Amygdala (tissue), 56 donors: ENCODE results near the gene NSD2.

Experiments used
- DNase-seq, 56 donors: peaks; one replicate each; lab custom pipeline; 2025; lab: John Stamatoyannopoulos, UW

The NSD2 gene

DNA sequence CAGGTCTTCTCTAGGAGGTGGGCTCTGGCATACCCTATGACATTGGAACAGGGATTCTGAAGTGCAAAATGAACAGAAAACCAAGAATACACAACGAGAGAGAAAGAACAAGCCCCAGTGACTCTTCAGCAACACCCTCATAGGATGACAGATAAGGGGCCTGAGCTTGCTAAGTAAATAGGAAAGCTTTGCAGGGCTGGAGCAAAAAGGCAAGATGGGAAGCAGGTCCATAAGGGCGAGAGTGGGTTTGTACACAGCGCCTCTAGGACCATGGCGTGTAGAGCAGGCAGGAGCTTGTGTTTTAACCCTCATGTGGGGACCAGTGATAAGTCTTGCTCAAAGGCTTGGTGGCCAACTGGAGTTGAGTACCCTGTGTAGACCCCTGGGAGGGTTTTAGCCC, 91.8 kb downstream of the NSD2 start:
- DNase-seq, result no peak

DNA sequence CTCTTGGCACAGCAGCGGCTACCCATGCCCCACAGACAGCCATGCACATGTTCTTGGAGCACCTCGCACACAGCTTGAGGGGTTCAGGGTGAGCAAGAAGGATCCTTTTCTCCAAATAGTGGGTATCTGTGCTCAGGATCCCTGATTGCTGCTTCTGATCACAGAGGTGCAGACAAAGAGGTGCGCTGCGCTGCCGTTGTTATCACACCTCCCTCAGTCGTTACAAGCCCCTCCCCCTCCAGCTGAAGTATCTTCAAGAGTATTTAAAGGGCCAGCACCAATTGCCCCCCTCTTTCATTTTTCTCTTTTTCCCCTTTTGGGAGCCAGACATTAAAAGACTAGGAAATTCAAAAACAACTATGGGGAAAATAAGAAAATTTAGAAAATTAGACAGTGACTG, 93.2 kb downstream of the NSD2 start:
- no peak for DNase-seq

DNA sequence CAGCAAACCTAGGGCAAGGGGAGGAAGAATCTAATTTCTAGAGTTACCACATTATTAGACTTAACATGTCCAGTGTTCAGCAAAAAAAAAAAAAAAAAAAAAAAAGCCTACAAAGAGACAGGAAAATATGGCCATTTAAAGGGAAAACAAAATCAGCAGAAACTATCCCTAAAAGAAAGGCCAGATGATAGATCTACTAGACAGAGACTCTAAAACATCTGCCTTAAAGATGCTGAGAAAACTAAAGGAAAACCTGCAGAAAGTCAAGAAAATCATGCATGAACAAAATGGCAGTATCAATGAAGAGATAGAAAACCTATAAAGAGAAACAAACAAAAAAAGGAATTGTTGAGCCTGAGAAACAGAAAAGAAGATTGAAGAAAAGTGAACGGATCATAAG, 93.8 kb downstream of the NSD2 start:
- DNase-seq, result no peak

DNA sequence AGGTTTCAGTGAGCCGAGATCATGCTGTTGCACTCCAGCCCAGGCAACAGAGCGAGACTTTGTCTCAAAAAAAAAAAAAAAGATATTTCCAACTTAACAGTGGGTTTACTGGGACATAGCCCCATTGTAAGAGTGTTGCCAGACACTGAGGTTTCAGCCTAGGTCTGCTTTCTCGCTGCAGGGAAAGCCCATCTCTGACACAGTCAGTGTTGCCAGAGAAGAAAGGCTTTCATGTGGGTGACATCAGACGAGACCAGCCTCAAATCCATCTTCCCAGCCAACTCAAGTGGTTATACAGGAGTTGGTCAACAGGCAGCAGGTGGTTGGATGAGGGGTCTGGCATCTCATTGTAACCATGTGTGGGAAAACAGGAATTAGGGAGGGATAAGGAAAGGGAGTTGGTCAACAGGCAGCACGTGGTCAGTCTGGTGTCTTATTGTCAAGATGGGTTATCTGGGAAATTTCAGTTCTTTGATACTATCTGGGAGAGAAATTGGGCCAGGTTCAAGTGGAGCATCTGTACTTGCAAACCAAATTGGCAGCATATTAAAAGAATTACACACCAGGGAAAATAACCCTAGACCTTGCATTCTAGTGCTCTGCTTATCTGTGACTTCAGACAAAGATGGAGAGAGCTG, 96.4 kb downstream of the NSD2 start:
- DNase-seq, result no peak

DNA sequence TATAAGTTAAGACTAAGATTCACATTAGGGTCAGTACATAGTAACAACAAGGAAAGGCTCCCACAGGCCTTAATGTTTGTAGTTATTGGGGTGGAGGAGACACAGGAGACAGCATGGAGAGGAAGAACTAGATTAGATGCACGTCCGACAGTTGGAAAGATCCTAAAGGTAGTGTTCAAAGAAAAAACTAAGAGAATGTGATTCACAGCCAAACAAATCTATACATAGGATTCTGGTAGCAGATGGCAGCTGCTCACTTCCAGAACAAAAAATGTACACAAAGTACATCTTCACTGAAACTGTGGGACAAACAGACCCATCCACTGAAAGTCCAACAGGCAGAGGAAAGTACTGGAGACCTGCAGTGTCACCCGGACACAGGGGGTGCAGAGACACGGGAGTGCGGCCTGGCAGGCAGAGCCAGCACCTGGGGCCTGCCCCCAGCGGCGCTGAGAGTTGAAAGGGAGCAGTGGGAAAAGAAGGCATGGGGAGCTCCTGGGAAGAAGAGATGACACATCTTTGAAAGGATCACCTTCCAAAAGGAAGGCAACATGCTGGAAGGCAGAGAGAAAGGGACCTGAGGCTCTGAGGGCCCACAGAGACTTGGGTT, 97.6 kb downstream of the NSD2 start:
- DNase-seq, result no peak

DNA sequence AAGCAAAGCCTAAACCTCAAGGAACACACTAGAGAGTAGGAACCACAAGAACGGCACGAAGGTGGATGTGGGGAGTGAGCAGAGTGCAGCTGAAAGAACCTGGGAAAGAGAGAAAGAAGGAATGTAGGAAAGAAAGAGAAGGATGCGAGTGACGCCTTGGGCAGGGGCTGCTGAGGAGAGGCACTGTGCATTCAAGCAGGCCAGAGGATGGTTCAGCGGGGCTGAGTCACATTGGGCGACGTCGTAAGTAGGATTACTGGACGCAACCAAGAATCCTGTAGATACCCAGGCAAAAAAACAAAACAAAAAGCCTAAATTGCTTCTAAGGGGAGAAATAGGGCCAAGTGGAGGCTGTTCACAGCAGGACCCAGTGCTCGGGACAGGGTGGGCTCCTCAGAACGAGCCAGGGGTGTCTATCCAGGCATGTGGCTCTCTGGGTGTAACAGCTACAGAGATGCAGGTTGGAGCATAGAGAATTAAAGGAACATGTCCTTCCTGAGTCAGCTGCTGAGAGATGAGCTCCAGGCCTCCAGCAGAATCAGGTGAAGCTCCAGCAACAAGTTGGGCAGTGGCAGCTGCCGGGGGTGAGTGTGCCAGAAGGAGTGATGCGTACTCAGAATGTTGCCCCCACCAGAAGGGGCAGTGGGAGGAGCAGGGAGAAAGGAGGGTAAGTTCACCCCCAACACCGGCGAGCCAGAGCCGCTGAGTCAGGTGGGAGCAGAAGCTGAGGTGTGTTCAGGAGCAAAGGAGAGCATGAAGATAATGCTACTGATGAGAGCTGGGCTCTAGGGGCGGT, 98.9 kb downstream of the NSD2 start:
- DNase-seq, result no peak

DNA sequence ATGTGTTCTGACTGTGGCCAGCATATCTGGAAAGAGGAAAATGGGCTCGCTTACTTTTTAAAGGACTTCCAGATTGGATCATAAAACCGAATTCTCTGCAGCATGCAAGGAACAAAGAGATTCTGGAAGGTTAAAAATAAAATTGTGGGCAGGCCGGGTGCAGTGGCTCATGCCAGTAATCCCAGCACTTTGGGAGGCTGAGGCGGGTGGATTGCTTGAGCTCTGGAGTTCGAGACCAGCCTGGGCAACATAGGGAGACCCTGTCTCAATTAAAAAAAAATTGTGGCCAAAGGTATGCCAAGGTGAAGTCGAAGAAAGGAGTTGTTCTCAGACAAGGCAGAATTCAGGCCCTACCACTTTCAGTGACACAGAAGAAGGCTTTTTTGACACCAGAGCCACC, 99.7 kb downstream of the NSD2 start:
- DNase-seq, result no peak

DNA sequence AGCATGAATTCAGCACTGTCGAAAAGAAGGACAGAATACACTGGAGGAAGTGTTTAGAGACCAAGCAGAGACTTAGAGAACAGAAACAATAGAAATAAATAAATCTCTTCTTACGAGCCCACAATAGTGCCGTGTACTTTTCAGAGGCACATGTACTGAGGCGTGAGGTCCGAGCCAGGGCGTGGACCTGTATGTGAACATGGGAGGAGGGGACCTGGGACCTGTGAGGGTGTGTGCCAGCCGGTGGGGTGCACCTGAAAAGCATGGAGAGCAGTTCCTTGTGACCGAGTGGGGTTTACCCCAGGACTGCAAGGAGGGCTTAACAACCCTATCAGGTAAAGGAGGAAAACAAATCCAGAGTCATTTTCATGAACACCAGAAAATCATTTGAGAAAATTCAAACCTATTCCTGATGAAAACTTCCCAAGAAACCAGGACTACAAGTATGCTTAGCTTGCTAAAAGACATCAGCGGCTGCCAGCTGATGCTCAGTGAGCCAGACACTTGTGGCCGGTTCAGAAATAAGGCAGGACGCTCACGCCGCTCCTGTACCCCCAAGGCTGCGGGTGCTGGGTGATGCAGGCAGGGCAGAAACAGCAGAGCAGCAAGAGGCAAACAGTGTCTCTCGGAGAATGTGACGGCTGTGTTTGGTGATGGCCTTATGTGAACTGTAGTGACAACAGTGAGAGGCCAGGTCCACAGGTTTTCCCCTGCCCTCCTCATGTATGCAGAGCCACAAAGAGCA, 100.4 kb downstream of the NSD2 start:
- no peak for DNase-seq

DNA sequence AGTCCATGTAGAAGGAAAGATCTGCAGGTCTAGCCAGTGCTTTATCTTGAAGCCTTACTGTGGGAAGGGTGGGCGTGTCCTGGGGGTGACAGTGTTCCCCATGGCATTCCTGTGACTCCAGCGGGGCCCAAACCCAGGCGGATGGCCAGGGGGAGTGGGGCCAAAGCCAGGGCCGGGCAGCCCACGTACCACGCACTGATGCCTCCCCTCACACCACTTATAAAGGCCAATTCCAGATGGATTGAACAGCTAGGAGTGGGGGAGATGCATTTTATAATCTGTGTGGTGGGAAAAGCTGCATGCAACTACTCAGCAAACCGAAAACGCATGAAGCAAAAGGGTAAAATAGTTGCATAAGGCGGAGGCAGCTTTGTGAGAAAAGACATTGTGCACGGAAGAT, 101.2 kb downstream of the NSD2 start:
- DNase-seq, result no peak

DNA sequence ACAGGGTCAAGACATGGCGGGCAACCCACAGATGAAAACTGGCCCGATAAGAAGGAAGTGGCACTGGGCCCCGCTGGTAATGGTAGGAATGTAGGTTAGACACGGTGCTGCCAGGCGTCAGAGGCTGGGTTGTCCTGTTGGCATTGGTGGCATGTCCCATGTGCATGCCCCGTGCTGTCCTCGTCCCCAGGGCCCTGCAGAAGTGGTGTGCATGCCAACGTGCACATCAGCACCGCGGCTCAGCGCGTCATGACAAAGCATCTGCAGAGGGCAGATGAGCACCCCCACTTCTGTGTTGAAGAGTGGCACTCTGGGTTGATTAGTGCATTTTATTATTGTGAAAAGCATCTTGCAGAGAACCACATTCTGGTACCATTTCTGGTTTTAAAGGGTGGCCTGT, 102.0 kb downstream of the NSD2 start:
- DNase-seq, result no peak

DNA sequence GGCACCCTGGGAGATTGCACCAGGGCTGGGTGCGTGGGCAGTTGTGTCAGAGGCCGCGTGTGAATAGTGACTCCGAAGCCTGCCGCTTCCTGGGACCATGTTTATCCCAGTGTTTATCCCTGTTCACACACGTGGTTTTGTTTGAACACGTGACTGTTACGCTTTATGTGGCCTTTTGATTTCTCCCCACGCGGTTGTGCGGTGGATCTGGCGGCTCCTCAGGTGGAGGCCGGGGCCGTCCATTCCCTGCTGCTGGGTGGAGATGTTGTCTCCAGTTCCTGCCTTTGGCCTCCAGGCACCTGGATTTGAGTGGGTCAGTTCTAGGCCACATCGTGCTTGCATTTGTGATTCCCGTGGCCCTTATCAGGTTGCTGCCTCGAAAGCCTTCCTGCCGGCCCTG, 102.5 kb downstream of the NSD2 start:
- DNase-seq, result no peak

DNA sequence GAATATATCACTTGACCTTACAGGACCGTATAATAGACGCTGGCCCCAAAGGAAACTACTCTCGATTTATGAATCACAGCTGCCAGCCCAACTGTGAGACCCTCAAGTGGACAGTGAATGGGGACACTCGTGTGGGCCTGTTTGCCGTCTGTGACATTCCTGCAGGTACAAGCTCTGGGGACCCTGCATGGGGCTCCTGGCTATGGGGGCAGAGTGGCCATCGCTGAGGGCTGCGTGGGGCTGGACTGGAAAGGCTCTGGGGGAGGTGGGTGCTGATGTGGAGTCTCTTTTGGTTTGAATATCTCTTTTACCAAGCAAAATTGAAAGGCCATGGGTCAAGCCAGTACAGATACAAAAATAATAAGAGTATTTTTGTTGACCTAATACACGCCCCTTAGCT, 103.6 kb downstream of the NSD2 start:
- no peak for DNase-seq

DNA sequence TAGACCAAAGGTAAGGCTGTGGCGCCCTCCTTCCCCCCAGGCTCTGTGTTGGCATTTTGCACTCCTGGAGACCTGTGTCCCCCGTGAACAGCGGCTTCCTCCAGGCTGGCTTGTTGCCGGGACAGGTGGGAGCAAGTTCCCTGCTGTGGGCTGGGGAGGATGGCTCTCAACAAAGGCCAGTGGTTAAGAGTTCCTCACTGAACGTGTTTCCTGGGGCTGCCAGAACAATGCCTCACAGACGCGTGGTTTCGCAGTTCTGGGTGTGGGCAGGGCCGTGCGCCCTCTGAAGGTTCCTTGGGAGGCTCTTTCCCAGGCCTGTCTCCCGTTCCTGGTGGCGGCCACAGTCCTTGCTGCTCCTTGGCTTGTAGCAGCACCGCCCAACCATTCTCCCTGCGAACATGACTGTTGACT, 104.2 kb downstream of the NSD2 start:
- no peak for DNase-seq

DNA sequence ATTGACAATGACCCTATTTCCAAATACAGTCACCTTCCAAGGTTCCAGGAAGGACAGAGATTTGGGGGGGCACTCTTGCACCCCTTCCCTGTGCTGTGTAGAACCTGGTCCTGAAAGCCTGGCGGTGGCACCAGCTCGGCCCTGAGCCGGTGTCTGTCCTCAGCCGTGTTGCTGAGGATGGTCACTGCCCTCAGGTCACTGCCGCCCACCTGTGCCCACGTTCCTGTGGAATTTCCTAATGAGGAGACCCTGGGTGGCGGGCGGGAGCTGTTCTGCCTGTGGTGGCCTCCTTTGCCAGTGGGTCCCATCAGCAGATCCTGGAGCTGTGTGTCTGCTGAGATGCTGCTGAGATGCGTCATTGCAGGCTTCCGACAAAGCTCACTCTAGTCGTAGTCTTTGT, 104.7 kb downstream of the NSD2 start:
- DNase-seq, result no peak

DNA sequence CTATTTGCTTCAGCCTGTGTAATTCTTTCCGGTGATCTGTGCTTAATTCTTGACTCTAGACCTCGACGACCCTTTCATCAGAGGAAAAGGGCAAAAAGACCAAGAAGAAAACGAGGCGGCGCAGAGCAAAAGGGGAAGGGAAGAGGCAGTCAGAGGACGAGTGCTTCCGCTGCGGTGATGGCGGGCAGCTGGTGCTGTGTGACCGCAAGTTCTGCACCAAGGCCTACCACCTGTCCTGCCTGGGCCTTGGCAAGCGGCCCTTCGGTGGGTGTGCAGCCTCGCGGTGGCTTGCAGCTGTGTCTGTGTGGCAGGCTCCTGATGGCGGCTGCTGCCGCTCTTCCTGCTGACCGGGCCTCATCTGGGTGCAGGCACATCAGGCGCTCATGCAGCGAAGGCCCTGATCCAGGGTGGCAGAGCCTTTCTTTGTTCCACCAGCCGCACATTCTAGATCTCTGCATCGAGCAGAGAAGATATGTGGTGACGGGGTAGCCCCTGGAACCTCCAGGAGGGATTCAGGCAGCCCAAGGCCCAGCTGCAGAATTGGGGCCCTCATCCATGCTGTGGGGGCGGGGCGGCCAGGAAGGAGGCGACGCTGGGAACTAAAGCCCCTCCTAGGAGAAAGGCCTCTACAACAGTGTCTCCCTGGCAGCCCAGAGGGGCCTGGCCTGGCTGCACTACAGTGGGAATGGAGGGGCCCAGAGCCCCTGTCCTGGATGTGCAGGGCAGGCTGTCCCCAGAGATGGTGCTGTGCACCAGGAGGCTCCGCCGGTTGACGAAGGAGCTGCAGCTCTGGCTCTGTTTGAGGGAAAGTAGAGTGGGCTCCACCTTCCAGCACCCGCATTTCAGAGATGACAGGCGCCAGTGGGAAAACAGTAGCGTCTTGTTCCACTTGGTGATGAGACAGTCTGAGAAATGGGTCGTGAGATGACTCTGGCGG, 105.5 kb downstream of the NSD2 start:
- no peak for DNase-seq

DNA sequence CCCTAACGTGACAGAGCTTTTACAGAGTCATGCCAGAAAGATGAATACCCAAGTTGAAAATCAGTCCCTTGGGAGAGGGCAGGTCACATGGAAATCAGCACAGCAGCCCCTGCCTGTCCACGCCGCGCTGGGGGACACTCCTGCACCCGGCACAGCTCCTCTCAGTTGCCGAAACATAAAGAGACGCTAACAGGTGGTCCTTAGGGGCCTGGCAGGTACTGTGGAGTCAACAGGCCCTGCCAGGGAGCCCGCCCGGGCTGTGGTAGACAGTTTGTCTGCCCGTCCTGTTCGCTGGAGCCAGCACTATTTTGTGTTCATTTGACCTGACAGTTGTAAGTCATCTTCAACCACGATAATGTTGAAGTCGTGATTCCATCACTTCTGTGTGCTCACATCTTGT, 107.0 kb downstream of the NSD2 start:
- DNase-seq, result no peak

DNA sequence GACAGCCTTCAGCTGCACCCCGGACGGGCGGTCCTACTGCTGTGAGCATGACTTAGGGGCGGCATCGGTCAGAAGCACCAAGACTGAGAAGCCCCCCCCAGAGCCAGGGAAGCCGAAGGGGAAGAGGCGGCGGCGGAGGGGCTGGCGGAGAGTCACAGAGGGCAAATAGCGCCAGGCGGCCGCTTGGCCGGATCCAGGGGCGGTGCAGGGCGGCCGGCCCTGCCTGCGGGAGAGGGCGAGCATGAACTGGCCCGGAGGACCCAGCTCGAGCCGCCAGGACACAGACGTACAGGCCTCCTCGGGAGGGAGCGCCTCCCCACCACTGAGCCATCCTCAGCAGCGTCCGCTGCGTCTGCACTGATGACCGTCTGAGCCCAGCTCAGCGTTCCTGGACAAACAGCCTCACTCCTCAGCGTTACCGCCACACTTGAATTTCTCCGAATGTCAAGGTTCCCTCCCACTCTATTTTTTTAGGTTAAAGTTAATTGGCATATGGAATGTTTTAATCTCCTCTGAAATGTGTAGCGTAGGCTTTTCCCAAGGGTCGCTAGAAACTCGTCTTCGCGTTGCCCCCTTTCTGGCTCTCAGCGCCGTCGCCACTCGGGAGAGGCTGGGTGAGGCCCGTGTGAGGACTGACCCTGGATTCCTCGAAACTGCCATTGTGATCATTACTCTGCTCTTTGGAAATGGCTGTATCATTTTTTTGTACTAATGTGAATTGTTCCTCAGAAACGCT, 107.7 kb downstream of the NSD2 start:
- no peak for DNase-seq

DNA sequence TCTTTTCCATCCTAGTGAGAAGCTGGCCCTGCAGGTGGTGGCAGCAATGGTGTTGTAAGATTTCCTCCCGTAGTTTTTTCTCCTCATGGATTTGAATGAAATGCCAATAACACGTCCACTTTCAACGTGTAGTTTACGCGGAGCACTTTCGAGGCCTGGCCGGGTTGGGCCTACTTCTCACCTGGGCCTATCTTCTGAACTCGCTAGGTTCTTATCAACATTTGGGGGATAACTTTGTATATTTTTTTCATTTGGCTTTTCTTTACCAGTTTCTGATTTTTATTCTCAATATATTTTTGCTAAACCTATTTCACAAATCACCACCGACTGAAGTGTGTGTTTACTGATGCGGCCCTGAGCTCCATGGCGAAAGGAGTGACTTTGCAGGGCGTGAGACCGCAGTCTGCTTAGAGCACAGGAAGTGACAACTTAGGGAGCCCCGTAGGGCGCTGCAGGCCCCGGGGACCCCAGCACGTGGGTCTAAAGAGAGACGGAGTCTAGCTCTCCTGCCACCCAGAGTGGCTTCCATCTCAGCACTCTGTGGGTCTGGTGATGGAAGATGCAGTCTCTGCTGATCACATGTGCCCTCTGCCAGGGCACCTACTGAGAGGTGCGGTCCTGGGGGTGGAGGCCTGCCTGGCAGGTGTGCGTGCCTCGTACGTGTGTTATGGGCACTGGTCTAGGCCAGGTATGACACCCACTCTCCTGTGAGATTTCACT, 108.4 kb downstream of the NSD2 start:
- DNase-seq, result no peak

DNA sequence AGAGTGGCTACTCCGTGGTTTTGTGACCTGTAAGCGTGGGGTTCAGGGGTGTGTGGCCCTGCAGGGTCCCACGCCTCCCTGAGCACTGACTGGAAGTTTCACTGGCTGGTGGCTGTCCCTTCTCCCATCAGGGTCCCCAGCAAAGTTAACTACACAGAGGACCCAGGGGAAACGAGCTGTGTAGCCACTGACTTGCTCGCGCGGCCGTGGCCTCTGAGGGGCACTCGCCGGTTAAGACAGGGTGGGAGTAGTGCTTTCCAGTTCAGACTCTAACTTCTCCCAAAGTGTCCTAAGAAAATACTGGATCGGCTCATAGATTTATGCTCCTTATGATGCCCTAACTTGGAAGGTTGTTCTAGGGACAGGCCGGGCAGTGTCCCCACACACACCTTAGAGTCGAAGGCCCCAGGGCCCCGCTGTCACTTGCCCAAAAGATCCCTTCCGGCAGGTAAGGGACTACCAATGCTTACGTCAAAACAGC, 109.4 kb downstream of the NSD2 start:
- DNase-seq, result no peak
